Erythroblast (primary cell): Measurements from ENCODE around the gene RAB17.

Experiments used
- GATA1 ChIP-seq: IDR thresholded peaks from 2 replicates; pipeline ENCODE4 v1.6.1; 2011; ENCODE audit warnings: low read depth, mild to moderate bottlenecking, control low read depth, low read length, moderate library complexity
- POLR2A ChIP-seq: IDR thresholded peaks from 2 replicates; pipeline ENCODE4 v1.6.1; 2011; ENCODE audit warnings: mild to moderate bottlenecking, low read length

- TF ChIP-seq POLR2A (no peak), GATA1 (no peak)
These were observed 60.8 kb downstream of the RAB17 start for GRCh38 chr2:237529452-237530402.
